GM12874 (cell line): Measurements from ENCODE around the gene MAST2.

Experiments used
- TF ChIP-seq, protein P1 (sequence below): IDR thresholded peaks from 2 replicates; pipeline ENCODE4 v1.5.1; 2011; ENCODE audit warnings: low read depth, mild to moderate bottlenecking, control low read depth, low read length, moderate library complexity; ENCODE audit not compliant: insufficient read depth

MAST2 gene

GRCh38 chr1:46061146-46061545 is 257.7 kb downstream of the MAST2 start:
- TF ChIP-seq, protein P1, sequence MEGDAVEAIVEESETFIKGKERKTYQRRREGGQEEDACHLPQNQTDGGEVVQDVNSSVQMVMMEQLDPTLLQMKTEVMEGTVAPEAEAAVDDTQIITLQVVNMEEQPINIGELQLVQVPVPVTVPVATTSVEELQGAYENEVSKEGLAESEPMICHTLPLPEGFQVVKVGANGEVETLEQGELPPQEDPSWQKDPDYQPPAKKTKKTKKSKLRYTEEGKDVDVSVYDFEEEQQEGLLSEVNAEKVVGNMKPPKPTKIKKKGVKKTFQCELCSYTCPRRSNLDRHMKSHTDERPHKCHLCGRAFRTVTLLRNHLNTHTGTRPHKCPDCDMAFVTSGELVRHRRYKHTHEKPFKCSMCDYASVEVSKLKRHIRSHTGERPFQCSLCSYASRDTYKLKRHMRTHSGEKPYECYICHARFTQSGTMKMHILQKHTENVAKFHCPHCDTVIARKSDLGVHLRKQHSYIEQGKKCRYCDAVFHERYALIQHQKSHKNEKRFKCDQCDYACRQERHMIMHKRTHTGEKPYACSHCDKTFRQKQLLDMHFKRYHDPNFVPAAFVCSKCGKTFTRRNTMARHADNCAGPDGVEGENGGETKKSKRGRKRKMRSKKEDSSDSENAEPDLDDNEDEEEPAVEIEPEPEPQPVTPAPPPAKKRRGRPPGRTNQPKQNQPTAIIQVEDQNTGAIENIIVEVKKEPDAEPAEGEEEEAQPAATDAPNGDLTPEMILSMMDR = no peak

GRCh38 chr1:46062651-46063319 is 259.4 kb downstream of the MAST2 start:
- TF ChIP-seq, protein P1 = no peak

DNA sequence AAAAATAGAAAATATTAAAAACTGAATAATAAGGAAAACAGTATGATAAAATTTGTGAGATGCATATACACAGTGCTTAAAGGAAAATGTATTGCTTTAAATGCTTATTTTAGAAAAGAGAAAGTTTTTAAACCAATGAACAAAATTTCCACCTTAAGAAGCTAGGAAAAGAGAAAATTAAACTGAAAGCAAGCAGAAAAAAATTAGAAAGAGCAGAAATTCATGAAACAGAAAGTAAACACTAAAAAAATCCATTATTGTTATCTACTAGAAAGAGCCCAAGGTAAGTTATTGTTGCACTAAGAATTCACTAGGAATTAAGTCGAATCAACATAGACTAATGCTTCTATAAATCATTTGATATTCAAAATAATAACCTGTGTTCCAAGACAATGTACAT is 261.3 kb downstream of the MAST2 start:
- TF ChIP-seq, protein P1 = no peak

- TF ChIP-seq, protein P1 = no peak
Observed at GRCh38 chr1:46065405-46065804, 262.0 kb downstream of the MAST2 start.

DNA sequence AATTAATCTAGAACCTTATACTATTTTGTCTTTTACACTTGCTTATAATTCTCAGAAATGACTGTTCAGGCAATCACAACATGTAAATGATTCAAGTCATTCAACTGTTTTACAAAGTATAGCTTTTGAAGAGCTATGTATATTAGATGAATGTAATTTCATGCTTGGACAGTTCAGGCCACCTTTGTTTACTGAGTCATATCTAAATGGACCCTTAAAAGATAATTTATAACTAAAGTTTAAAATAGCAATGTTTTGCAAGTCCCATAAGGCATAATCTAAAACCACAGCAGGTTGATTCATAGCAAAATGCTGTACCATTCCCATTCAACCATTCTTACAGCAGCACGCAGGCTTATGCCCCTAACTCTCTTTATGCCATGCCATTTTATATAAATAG is 264.2 kb downstream of the MAST2 start:
- TF ChIP-seq, protein P1 = no peak

DNA sequence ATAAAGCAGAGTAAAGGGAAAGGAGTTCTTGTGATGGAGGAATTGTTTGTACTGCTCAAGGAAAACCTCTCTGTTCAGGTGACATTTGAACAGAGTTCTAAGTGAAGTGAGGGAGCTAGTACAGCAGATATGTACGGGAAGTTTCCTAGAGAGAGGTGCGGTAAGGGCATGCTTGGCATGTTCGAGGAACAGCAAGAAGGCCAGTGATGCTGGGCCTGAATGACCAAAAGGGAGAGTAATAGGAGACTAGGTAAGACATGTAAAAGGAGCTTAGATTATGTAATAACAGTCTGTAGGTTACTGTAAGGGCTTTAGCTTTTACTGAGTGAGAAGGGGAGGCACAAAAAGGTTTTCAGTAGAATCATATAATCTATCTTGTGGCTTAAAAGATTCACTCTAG is 265.1 kb downstream of the MAST2 start:
- TF ChIP-seq, protein P1 = no peak

GRCh38 chr1:46070164-46070814 is 266.9 kb downstream of the MAST2 start:
- TF ChIP-seq, protein P1 = no peak
